ENCODE results near the gene RGMA. TPM values are rescaled to one million over a fixed set of nuclear protein-coding genes. Genes with fewer than 3 reads are reported as not detected.
"Not testable (repeated sequence)": the region's sequence is repeated elsewhere in the genome, so short reads cannot be mapped to it uniquely, and the experiment has no call there.

Gene RGMA
- total RNA-seq, 2 experiments from 2014 or later = not detected

DNA sequence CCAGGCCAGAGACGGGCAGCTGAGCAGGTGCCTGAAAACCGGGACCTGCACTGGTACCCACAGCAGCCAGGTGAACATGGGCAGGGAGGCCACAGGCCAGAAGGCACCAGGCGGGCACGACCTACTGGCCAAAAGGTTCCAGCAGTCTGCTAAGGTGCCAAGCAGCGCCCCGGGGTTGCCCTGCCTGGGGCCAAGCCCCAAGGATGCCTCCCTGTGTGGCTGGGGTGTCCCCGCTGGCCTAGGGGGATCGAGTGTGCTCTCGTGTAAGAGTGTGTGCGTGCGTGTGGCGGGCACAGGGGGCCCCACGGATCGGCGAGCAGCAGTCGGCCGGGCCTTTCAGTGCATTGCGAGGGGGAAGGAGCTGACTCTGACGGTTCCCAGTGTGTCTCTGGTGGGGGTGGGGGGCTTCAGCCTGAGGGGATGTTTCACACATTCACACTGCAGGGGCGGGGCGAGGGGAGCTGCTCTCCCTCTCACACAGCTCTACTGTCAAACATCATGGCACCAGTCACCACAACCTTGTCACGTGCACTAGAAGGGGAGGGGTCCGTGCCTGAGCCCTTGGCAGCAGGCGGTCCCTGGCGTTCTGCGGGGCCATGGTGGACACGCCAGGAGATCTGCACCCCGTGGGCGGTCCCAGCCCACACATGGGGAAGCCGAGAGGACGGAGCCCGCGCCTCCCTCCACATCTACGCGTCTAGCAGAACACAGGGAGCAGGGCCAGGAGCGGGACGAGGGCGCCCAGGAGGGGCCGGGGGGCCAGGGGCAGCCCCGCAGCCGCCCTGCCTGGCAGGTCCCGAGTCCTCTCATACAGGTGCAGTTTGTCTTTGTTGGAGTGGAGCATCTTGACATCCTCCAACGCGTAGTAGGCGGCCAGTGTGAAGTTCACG lies 44.5 kb downstream of the RGMA start:
- peaks cover 4% of the 10 kb centered on the region for H3K9me3 Mint-ChIP-seq (ENCODE audit: insufficient read depth)
- DNase-seq (no peak), ATAC-seq (no peak)
- CTCF ChIA-PET = interaction anchor here (0.8 kb wide), 1 partner anchor 43 kb away, joined by 3 read pairs; no protein-coding TSS in a partner anchor
- POLR2A ChIA-PET = no interaction called here
- H3K27me3 Mint-ChIP-seq (ENCODE audit: low read depth) = peaks cover 8% of the 10 kb centered on the region
- H3K36me3 Mint-ChIP-seq (ENCODE audit: low read depth) = no peaks in the 10 kb centered on the region
- H3K4me1 Mint-ChIP-seq (ENCODE audit: low read depth) = peaks cover 20% of the 10 kb centered on the region
- H3K27ac Mint-ChIP-seq = no peak overlapping the region
- no peak overlapping the region for H3K4me3 Mint-ChIP-seq

DNA sequence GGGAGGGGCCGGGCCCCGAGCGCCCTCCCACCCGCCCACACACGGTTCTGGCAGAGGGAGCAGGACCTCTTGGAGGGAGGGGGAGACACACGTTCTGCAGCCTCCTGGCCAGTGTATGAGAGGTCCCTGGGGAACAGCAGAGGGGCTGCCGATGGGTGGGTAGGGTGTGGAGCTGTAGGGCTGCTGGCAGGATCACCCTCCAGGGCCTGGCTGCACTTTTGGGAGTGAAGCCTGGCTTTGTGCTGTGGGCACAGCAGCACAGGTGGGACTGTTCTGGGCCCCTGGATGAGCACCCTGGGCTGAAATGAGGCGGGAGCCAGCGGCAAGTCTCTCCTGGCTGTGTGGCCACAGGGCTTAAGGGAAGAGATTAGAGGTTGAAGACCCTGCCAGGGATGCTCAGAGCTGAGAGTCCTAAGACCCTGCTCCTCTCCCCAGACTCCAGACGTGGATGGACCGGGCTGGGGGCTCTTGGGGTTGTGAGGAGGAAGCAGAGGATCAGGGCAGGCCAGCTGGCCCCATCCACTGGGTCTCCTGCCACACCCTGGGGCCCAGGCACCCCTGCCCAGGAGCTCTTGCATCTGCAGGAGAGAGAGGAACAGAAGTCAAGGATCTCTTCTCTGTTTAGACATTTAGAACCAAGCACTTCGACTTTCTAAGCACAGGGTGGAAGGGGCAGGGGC lies 45.2 kb downstream of the RGMA start:
- POLR2A ChIA-PET = no interaction called here
- CTCF ChIA-PET = interaction anchor here (0.8 kb wide), 1 partner anchor 44 kb away, joined by 3 read pairs; no protein-coding TSS in a partner anchor
- DNase-seq = no peak
- peaks cover 3% of the 10 kb centered on the region for H3K27me3 Mint-ChIP-seq (ENCODE audit: low read depth)
- no peak overlapping the region for H3K27ac Mint-ChIP-seq
- no peak overlapping the region for H3K4me3 Mint-ChIP-seq
- no peaks in the 10 kb centered on the region for H3K36me3 Mint-ChIP-seq (ENCODE audit: low read depth)
- peaks cover 4% of the 10 kb centered on the region for H3K9me3 Mint-ChIP-seq (ENCODE audit: insufficient read depth)
- H3K4me1 Mint-ChIP-seq (ENCODE audit: low read depth) = peaks cover 15% of the 10 kb centered on the region
- no peak for ATAC-seq

DNA sequence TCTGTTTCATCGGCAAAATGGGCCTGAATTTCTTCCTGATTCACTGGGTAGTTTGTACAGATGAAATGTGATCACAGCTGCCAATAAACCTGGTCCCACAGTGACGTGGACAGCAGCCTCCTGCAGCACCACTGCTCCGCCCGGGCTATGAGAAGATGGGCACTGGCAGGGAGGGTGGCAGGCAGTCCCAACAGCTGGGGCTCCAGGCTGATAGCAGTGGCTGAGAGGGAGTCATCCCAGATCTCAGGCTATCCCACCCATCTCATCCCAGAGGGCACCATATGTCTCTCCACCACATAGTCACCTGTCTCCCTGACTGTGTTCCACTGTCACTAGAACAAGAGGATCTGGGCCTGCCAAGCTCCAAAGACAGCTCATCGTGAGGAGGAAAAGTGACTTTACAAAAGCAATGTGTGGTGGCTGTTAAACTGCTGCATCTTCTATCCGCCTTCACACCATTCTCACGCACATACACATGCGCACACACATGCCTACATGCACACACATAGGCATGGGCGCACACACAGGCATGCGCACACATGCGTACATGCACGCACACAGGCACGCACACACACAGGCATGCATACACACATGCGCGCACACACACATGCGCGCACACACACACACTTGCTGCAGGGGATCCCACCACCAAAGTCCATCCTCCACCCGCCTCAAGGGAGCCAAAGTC lies 46.2 kb downstream of the RGMA start:
- no peak for ATAC-seq
- ChIA-PET CTCF (no interaction called here), POLR2A (no interaction called here)
- Mint-ChIP-seq H3K27ac (no peak overlapping the region), H3K4me3 (no peak overlapping the region), H3K36me3 (ENCODE audit: low read depth) (no peaks in the 10 kb centered on the region), H3K4me1 (ENCODE audit: low read depth) (peaks cover 12% of the 10 kb centered on the region), H3K9me3 (ENCODE audit: insufficient read depth) (peaks cover 4% of the 10 kb centered on the region), H3K27me3 (ENCODE audit: low read depth) (peaks cover 3% of the 10 kb centered on the region)
- no peak for DNase-seq

DNA sequence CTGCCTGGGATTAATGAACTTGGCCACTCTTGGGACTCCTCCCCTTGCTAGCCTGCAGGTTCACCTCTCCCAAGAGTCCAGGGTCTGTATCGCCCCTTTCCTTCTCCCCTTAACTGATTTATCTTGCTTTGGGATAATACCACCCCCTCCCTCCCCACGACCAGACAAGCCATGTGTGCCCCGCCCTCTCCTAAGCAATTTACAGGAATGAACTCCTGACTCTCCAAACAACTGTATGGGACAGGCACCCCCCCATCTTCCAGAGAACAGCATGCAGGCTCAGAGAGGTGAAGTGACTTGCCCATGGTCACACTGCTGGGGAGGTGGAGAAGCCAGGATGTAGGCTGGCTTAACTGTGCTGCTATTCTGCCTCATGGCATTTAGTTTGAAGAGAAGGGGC lies 46.8 kb downstream of the RGMA start:
- DNase-seq (no peak), ATAC-seq (no peak)
- ChIA-PET CTCF (no interaction called here), POLR2A (no interaction called here)
- peaks cover 4% of the 10 kb centered on the region for H3K9me3 Mint-ChIP-seq (ENCODE audit: insufficient read depth)
- H3K36me3 Mint-ChIP-seq (ENCODE audit: low read depth) = no peaks in the 10 kb centered on the region
- no peak overlapping the region for H3K4me3 Mint-ChIP-seq
- no peak overlapping the region for H3K27ac Mint-ChIP-seq
- peaks cover 3% of the 10 kb centered on the region for H3K27me3 Mint-ChIP-seq (ENCODE audit: low read depth)
- peaks cover 6% of the 10 kb centered on the region for H3K4me1 Mint-ChIP-seq (ENCODE audit: low read depth)

DNA sequence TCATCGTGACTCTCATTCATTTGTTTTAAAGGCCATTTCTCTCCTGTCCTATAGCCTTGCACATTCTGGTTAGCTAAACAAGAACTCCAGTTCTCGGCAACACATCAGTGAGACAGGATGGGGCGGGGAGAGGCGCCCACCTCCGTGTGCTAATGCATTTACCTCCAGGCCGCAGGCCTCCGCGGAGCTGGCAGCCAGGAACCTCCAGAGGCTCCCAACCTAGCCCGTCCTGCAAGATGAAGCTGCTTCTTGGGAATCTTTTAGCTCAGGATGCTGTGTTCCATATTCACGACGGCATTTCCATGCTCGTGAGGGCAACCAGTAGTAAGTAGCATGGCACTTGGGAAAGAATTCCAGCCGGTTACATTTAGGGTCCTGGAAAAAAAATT lies 47.9 kb downstream of the RGMA start:
- POLR2A ChIA-PET = no interaction called here
- Mint-ChIP-seq H3K27ac (no peak overlapping the region), H3K4me1 (ENCODE audit: low read depth) (no peaks in the 10 kb centered on the region), H3K36me3 (ENCODE audit: low read depth) (no peaks in the 10 kb centered on the region), H3K27me3 (ENCODE audit: low read depth) (no peaks in the 10 kb centered on the region), H3K9me3 (ENCODE audit: insufficient read depth) (peaks cover 4% of the 10 kb centered on the region), H3K4me3 (no peak overlapping the region)
- CTCF ChIA-PET = interaction anchor here (1.6 kb wide), 1 partner anchor 11 kb away, joined by 6 read pairs; no protein-coding TSS in a partner anchor
- ATAC-seq = no peak
- DNase-seq = no peak

DNA sequence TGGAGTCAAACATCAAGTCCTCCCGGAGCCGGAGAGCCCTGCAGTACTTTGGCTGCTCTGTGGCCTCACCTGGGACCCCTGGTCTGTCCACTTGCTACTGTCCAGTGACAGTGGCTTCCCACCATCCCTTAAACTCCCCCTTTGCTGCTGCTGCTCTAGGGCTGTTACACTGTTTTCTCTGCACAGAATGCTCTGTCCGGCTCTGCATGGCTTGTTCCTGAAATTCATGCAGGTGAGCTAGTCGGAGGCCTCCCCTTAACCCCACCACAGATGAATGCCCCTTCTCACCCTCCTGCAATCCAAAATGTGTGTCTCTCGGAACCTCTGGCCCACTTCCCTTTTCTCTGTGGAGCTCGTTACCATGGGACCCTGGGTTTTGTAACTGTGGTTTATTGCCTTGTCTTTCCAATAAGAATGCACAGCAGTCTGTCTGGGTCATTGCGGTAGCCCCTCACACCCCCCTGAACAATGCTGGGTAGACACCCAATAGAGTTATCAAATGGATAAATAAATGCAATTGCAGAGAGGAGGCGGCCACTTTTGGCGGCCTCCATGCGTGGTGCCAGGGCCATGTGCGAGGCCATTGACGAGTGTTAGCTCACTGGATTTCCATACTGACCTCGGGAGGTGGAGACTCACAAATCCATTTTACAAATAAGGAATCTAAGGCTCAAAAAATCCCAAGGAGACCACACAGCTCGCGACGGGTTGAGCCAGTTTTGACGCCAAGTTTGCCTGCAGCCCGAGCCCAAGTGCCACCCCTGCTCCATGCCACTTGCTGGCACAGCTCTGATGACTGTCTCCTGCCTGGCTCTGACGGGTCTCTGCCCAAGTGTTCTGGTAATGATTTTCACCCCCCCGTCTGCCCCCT lies 48.5 kb downstream of the RGMA start:
- no peak overlapping the region for H3K27ac Mint-ChIP-seq
- no peak for DNase-seq
- CTCF ChIA-PET = interaction anchor here (0.9 to 1.6 kb wide), 3 partner anchors 9 to 1080 kb away, joined by 3 to 6 read pairs (median 3); no protein-coding TSS in a partner anchor

DNA sequence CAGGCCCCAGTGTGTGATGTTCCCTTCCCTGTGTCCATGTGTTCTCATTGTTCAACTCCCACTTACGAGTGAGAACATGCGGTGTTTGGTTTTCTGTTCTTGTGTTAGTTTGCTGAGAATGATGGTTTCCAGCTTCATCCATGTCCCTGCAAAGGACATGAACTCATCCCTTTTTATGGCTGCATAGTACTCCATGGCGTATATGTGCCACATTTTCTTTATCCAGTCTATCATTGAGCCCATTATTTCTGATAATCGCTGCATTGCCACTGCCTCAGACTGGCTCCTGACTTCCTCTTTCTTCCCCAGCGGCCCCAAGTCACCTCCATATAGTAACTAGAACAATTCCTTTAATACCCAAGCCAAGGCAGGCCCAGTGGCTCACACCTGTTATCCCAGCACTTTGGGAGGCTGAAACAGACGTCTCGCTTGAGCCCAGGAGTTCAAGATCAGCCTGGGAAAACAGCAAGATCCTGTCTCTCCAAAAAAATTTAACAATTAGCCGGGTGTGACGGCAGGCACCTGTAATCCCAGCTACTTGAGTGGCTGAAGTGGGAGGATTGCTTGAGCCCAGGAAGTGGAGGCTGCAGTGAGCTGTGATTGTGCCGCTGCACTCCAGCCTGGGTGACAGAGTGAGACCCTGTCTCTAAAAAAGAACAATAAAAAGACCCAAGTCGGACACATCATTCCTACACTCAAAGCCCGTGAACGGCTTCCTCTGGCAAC lies 49.3 kb downstream of the RGMA start:
- H3K36me3 Mint-ChIP-seq (ENCODE audit: low read depth) = not testable (repeated sequence)

More for the DNA sequence above, 48.5 kb downstream of the RGMA start:
- H3K36me3 Mint-ChIP-seq (ENCODE audit: low read depth) = no peaks in the 10 kb centered on the region
- POLR2A ChIA-PET = no interaction called here
- H3K4me3 Mint-ChIP-seq = no peak overlapping the region
- no peaks in the 10 kb centered on the region for H3K9me3 Mint-ChIP-seq (ENCODE audit: insufficient read depth)
- H3K4me1 Mint-ChIP-seq (ENCODE audit: low read depth) = peaks cover 2% of the 10 kb centered on the region
- no peak for ATAC-seq
- peaks cover 2% of the 10 kb centered on the region for H3K27me3 Mint-ChIP-seq (ENCODE audit: low read depth)

DNA sequence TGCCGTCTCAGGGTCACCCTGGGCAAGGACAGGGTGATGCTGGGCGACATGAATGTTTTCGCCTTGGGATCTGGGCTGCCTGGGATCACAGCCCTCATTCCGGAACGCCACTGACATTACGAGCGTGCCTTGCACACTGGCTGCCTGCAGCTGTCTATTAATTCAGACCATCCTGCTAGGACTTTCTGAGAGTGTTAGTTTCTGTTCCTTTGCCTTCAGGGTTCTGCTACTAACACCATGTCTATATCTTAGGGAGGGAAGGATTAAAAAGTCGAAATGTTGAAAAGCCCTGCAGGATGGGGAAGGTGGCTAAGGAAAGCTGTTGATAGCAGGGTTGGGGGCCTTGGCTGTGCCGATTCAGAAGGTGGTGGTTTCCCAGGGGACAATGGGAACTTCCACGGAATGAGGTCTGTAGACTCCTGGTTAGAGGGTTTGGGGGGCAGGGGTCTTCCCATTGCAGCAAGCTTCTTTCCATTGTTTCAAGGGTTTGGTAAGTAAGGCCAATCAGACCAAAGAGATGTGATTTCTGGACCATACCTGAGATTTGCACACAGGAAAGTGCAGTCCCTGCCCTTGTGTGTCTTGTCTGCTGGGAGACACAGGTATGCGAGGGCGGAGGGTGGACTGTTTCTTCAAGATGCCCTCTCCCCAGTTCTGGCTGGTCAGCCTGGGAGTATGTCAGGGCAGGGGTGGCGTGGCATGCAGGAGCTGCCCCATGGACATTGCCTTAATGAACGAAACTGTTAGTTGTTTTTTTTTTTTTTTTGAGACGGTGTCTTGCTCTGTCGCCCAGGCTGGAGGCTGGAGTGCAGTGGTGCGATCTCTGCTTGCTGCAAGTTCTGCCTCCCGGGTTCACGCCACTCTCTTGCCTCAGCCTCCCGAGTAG lies 50.9 kb downstream of the RGMA start:
- Mint-ChIP-seq H3K27me3 (ENCODE audit: low read depth) (peaks cover 2% of the 10 kb centered on the region), H3K4me1 (ENCODE audit: low read depth) (peaks cover 2% of the 10 kb centered on the region), H3K9me3 (ENCODE audit: insufficient read depth) (no peaks in the 10 kb centered on the region), H3K27ac (no peak overlapping the region), H3K36me3 (ENCODE audit: low read depth) (no peaks in the 10 kb centered on the region), H3K4me3 (no peak overlapping the region)
- ChIA-PET POLR2A (no interaction called here), CTCF (interaction anchor here (1.5 to 1.6 kb wide), 2 partner anchors 241 to 1082 kb away, joined by 5 to 6 read pairs; no protein-coding TSS in a partner anchor)
- no peak for DNase-seq
- no peak for ATAC-seq

More for the DNA sequence above, 49.3 kb downstream of the RGMA start:
- POLR2A ChIA-PET; H3K27me3 Mint-ChIP-seq (ENCODE audit: low read depth); H3K27ac Mint-ChIP-seq; DNase-seq; ATAC-seq; H3K4me3 Mint-ChIP-seq; H3K9me3 Mint-ChIP-seq (ENCODE audit: insufficient read depth); H3K4me1 Mint-ChIP-seq (ENCODE audit: low read depth): not testable (repeated sequence)
- CTCF ChIA-PET = interaction anchor here (0.9 to 1.6 kb wide), 3 partner anchors 8 to 1080 kb away, joined by 3 to 6 read pairs (median 3); no protein-coding TSS in a partner anchor

DNA sequence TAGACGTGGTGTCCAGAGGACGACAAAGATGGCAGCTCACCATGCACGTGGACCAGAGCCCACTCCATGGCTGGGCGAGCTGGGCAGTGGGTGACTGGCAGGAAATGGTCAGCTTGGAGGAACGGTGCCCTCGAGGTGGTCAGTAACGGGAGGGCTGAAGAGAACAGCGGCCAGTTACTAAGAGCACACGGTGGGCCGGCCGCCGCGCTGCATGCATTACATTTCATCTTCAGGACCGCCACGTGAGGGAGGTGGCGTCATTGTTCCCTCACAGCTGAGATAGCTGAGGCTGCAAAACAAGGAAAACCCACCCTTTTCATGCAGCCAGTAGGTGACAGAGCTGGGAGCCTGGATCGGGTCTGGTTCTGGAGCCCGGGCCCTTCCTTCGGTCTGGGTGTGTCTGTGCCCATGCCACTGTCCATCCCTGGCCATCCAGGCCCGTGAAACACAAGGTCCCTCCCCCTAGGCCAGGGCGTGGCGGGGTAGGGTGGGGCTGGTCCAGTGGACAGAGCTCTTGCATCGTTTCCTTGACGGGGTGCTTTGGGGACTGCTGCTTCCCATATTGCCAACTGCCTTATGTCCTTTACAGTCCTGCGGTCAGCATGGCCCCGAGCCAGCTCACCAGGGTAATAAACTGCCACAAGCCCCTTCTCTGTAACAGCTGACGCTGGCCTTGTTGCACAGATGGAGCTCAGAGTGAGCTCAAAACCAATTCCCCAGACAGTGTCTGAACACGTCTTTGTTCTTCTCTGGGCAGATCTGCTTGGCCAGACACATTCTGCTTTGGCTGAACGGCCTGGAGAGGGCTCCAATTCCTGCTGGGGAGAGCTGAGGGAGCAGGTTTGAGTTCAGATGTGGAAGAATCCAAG lies 51.8 kb downstream of the RGMA start:
- ATAC-seq (no peak), DNase-seq (no peak)
- Mint-ChIP-seq H3K27me3 (ENCODE audit: low read depth) (peaks cover 2% of the 10 kb centered on the region), H3K9me3 (ENCODE audit: insufficient read depth) (no peaks in the 10 kb centered on the region), H3K4me1 (ENCODE audit: low read depth) (peaks cover 2% of the 10 kb centered on the region), H3K36me3 (ENCODE audit: low read depth) (no peaks in the 10 kb centered on the region), H3K4me3 (no peak overlapping the region), H3K27ac (no peak overlapping the region)
- CTCF ChIA-PET = interaction anchor here (0.7 to 1.6 kb wide), 4 partner anchors 8 to 1083 kb away, joined by 3 to 6 read pairs (median 4); no protein-coding TSS in a partner anchor
- POLR2A ChIA-PET = no interaction called here

All from activated CD8-positive, alpha-beta T cell treated with anti-CD3 and anti-CD28 coated beads, Interleukin-2, amount 10 ng/mL, durations not matched to agents 7 days and 5 days (primary cell).